ENCODE measurements around the gene ESR1. TPM values are rescaled to one million over a fixed set of nuclear protein-coding genes. Genes with fewer than 3 reads are reported as not detected.
"Not testable (repeated sequence)": the region's sequence is repeated elsewhere in the genome, so short reads cannot be mapped to it uniquely, and the experiment has no call there.

Gene ESR1
- total RNA-seq, 1 experiment from 2014 or later = 0.26 TPM

DNA sequence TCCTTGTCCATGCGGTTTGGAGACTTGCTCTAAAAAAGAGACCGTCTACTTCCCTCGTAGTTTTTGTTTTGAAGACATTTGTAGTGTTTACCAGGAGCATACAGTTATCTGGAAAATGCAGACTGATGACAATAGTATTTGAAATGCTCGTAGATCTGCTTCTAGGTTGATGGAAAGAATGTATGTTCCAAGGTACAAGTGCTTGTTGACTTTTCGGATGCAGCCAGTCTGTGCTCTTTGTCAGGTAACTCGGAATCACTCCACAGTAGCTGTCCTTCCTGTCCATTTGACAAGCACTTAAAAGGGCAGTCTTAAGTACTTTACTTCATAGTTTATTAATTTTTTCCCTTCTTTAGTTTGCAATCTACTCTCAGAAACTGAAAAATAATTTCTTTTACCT is 194.8 kb downstream of the ESR1 start:
- DNase-seq (ENCODE audit: low read depth, low spot score) = no peak
- in situ Hi-C loops (cut with HindIII; ENCODE audit: low pct_unique_long_range_greater_than_20kb, low sequenced_read_pairs) = no loop called here

DNA sequence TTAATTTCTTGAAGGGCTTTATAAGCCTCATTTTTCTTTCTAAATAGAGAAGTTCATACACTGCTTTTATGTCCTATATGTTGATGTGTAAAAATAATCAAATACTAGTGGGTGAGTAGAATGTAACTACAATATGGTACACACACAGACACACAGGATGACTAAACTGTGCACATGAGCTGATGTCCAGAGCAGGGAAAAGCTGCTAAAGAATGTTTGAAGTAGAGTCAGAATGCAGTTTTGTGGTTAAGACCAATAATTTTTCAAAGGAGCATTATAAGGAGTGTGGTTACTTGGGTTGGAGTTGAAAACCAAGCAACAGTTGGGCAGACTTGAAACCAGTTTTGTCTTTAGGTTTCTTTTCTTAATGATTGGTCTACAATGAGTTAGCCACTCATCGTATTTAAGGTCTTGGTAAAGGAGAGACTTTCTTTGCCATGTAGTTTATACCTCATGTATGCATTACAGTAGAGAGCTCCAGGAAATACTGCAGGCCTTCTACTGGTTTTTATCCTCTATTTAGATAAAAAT is 196.6 kb downstream of the ESR1 start:
- DNase-seq (ENCODE audit: low read depth, low spot score) = no peak
- in situ Hi-C loops (cut with HindIII; ENCODE audit: low pct_unique_long_range_greater_than_20kb, low sequenced_read_pairs) = no loop called here

DNA sequence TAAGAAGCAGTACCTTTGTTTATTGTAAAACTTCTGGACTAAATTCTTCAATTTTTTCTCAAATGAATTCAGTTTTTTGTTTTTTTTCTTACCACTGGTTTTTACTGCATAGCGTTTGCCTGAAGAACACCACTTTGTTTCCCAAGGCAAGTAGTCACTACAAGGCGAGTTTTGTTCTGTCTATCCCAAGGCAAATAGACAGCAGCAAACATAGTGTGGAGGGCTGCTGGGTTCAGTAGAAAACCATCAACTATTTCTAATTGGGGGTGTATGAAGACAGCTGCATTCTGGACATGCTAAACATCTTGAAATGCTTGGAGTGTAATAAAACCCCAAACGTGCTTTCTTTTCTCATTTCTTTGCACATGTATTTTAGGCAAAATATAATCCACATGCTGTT is 197.4 kb downstream of the ESR1 start:
- no peak for DNase-seq (ENCODE audit: low read depth, low spot score)
- in situ Hi-C loops (cut with HindIII; ENCODE audit: low pct_unique_long_range_greater_than_20kb, low sequenced_read_pairs) = no loop called here

DNA sequence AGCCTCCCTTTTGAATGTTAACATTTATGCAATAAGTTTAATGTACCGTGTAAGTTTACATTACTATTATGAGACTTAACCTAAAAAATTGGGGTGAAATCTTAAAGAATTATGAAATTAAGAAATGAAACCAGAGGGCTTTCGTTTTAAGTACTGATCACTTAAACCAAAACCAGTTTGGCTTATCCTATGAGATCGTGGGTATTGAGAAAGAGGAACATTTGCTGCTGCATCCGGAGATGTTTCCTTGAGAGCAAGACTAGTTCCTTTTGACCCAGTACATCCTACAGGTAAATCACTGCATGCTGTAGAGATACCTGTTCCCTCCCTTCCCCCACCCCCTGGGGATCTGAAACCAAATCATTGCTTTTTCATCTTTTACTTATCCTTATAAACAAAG is 201.3 kb downstream of the ESR1 start:
- no peak for DNase-seq (ENCODE audit: low read depth, low spot score)
- in situ Hi-C loops (cut with HindIII; ENCODE audit: low pct_unique_long_range_greater_than_20kb, low sequenced_read_pairs) = no loop called here

DNA sequence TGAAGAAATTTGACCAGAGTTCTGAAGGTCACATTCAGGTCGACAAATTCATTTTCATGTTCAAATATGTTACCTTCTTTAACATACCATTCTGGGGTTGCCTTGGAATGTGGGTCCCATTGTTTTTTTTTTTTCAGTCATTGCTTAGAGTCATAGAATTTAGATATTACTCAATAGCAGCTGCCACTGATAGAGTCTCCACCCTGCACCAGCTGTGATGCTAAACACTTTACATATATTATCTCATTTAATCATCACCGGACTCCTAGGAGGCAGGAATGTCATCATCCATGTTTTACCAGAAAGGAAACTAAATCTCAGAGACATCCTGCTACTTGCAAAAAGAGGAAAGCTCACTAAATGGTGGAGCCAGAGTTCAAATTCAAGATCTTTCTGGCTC is 204.7 kb downstream of the ESR1 start:
- DNase-seq (ENCODE audit: low read depth, low spot score) = no peak
- in situ Hi-C loops (cut with HindIII; ENCODE audit: low pct_unique_long_range_greater_than_20kb, low sequenced_read_pairs) = no loop called here

DNA sequence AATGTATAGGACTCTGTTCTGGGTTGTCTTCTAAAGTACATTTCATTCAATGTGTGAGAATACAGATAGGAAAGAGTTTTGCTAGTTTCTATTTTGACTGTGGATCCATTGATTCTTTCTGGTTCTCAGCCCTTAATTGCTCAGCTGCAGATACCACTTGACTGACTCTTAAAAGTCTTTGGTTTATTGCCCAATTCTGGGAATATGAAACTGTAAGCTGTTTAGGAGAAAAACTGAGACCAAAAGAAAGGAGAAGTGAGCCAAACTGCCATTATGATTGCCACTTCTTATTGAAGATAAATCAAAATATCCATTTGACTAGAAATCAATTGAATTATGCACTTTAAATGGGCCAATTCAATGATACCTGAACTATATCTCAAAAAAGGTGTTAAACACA is 211.4 kb downstream of the ESR1 start:
- no peak for DNase-seq (ENCODE audit: low read depth, low spot score)
- in situ Hi-C loops (cut with HindIII; ENCODE audit: low pct_unique_long_range_greater_than_20kb, low sequenced_read_pairs) = no loop called here

DNA sequence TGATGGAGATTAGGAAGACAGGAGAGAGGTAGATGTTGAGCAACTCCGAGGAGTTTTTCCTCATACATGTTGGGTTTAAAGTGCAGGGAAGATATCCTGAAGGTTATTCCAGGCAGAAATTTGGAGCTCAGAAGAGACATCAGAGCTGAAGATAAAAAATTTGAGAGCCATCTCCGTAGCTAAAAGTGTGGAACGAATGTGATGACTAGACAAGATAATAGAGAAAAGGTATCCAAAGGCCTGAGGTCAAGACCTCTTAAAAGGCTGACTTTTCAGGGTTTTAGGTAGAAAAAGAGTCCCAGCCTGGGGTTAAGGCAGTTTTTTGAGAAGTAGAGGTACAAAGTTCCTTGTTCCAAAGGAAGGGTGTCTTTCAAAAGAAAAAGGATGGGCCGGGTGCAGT is 214.8 kb downstream of the ESR1 start:
- in situ Hi-C loops (cut with HindIII; ENCODE audit: low pct_unique_long_range_greater_than_20kb, low sequenced_read_pairs) = no loop called here
- DNase-seq (ENCODE audit: low read depth, low spot score) = no peak

DNA sequence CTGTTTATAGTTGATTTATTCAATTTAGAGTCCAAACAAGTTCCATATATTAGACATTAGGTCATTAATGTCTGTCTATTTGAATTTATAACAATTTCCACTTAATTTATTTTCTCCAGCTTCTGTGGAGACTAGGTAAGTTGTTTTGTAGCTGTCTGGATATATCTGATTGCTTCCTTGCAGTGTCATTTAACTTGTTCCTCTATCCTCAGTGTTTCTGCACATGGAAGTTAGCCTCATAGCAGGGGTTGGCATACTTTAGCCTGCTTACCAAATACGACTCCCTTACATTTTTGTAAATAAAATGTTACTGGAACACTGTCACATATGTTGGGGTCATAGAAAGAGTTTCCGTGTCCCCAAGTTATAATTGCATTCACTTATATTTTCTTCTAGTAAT is 216.1 kb downstream of the ESR1 start:
- in situ Hi-C loops (cut with HindIII; ENCODE audit: low pct_unique_long_range_greater_than_20kb, low sequenced_read_pairs) = no loop called here
- DNase-seq (ENCODE audit: low read depth, low spot score) = no peak

DNA sequence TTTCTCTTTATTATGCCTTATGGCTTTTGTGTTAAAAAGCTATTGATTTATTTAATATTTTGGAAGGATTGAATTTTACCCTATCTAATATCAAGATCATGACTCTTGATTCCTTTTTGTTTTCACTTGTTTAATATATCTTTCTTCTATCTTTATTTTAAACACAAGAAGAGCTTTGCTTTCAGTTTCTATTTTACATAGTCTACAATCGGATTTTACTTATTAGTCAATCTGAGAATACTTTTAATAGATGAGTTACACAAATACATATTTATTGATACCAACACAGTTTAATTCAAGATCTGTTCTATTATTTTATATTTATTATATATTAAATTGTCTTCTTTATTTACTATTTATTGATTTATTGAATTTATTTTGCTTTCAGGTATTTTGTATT is 218.8 kb downstream of the ESR1 start:
- no peak for DNase-seq (ENCODE audit: low read depth, low spot score)

DNA sequence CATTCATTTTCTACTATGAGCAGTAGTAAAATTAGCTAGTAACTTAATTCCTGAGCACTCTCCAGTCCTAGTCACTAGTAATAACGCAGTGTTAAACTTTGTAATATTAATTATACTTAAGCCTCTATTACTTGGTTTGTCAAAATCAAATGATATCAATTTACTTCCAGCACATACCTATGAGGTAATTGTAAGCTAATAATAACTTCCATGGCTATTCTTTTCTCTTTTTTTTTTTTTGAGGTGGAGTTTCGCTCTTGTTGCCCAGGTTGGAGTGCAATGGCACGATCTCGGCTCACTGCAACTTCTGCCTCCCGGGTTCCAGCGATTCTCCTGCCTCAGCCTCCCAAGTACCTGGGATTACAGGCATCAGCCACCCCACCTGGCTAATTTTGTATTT is 219.3 kb downstream of the ESR1 start:
- DNase-seq (ENCODE audit: low read depth, low spot score); in situ Hi-C loops (cut with HindIII; ENCODE audit: low pct_unique_long_range_greater_than_20kb, low sequenced_read_pairs): not testable (repeated sequence)

More for the DNA sequence above, 218.8 kb downstream of the ESR1 start:
- in situ Hi-C loops (cut with HindIII; ENCODE audit: low pct_unique_long_range_greater_than_20kb, low sequenced_read_pairs) = no loop called here

DNA sequence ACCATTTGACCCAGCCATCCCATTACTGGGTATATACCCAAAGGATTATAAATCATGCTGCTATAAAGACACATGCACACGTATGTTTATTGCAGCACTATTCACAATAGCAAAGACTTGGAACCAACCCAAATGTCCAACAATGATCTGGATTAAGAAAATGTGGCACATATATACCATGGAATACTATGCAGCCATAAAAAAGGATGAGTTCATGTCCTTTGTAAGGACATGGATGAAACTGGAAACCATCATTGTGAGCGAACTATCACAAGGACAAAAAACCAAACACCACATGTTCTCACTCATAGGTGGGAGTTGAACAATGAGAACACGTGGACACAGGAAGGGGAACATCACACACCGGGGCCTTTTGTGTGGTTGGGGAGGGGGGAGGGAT is 226.3 kb downstream of the ESR1 start:
- in situ Hi-C loops (cut with HindIII; ENCODE audit: low pct_unique_long_range_greater_than_20kb, low sequenced_read_pairs); DNase-seq (ENCODE audit: low read depth, low spot score): not testable (repeated sequence)

DNA sequence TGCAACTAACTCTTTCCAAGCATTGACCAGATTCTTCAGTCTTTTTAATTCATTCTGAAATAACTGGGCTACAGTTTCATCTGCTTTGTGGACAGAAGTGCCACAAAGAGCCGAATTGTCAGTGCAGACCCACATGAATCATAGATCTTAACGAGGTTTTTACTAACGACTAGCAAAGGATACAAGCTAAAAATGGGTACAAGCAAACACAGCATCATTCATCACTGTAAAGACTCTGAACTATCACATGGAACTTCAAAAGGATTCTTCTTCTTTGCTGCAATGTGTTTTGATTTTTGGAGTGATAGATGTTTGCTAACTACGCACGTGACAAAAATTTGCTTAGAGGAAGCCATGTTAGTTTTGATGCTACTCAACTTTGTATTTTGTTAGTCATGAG is 227.1 kb downstream of the ESR1 start:
- in situ Hi-C loops (cut with HindIII; ENCODE audit: low pct_unique_long_range_greater_than_20kb, low sequenced_read_pairs) = no loop called here
- peak; percentile 53 for DNase-seq (ENCODE audit: low read depth, low spot score)

DNA sequence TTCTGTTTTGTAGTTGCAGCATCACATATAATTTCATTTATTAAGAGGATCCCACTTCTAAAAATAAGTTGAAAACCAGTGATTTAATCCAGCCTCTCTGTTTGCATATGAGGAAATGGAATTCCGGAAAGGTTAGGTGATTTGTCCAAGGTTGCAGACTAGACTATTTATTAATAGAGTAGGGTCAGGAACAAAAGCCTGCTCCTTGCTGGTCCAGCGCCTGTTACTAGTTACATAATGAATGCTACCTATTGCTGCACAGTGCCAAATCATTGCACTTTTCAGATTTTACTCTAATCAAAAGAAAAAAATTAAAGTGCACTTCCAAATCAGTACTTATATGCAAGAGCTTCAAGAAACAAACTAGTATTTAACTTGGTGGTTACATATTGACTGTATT is 238.6 kb downstream of the ESR1 start:
- in situ Hi-C loops (cut with HindIII; ENCODE audit: low pct_unique_long_range_greater_than_20kb, low sequenced_read_pairs) = no loop called here
- no peak for DNase-seq (ENCODE audit: low read depth, low spot score)

DNA sequence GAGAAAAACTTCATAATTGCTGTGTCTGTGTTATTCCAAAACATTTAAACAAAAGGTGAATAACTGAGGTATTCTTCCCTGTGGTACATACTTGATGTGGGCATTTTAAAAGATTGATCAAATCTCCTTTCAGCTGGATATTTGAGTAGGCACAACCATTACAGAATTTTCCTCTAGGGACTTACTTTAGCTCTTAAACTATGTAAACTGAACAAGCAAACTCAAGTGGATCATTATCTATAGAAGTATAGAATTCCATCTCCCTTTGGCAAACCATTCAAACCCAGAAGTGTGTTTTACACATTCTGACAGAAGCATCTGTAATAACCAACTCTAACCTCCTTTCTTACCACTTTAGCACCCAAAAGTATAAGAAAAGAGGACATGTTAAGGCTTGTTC is 241.4 kb downstream of the ESR1 start:
- in situ Hi-C loops (cut with HindIII; ENCODE audit: low pct_unique_long_range_greater_than_20kb, low sequenced_read_pairs) = no loop called here
- no peak for DNase-seq (ENCODE audit: low read depth, low spot score)

DNA sequence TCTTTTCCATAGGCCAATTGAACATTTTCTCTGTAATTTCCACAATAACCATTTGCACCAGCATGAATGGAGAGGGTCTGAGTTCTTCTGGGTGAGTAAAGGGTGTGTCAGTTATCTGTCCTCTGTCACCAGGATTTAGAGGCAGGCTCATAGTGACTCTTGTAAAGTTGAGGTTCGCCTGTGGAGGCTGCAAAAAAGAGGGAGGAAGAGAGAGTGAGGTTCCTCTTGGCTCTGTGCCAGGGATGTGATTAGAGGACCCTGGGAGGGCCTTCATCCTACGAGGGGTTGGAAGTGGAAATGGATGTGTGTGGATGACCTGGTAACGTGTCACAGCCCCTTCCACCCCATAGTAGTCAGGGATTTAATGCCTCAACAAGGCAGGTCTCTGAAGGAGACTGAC is 242.0 kb downstream of the ESR1 start:
- DNase-seq (ENCODE audit: low read depth, low spot score) = no peak
- in situ Hi-C loops (cut with HindIII; ENCODE audit: low pct_unique_long_range_greater_than_20kb, low sequenced_read_pairs) = no loop called here

DNA sequence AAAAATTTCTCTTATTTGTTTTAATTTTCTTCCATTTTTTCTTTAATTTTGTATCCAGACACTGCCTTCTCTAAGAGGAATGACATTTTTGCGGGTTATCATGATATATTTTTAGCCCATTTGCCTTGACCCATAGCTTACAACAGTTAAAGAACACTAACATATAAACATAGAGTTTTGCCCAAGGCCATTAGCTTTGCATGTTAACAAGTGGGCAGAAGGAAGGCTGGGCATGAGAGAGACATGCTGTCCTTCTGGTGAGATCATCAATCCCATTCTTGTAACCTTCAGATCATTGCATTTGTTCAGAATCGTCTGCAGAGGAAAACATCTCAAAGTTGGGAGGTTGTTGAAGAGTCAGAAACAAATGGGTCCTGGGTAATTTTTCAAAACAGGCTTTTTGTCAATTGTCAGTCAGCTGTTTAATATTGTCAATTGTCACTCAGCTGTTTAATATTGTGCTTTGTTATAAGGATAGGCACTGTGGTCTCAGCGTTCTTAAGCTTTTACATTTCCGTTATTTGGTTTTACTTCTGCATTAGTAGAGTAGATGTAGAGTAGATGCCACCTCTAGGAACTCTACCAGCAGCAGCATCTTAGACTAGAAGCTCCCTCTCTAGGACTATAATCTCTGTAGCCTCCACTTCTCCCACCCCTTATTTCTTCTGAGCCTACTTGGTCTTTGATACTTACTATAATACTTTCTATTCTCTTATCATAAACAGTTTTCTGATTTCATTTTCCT is 243.1 kb downstream of the ESR1 start:
- DNase-seq (ENCODE audit: low read depth, low spot score) = no peak
- in situ Hi-C loops (cut with HindIII; ENCODE audit: low pct_unique_long_range_greater_than_20kb, low sequenced_read_pairs) = no loop called here

DNA sequence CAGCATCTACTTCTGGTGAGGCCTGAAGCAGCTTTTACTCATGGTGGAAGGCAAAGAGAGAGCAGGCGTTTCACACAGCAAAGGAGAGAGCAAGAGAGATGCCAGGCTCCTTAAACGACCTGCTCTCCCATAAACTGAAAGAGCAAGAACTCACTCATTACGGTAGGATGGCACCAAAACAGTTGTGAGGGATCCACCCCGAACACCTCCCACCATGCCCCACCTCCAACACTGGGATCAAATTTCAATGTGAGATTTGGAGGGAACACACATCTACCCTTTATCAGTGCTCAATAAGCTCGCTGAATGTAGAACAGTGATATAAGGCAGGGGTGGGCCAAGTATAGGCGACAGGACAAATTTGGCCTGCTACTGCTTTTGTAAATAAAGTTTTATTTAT is 244.6 kb downstream of the ESR1 start:
- no peak for DNase-seq (ENCODE audit: low read depth, low spot score)
- in situ Hi-C loops (cut with HindIII; ENCODE audit: low pct_unique_long_range_greater_than_20kb, low sequenced_read_pairs) = no loop called here

DNA sequence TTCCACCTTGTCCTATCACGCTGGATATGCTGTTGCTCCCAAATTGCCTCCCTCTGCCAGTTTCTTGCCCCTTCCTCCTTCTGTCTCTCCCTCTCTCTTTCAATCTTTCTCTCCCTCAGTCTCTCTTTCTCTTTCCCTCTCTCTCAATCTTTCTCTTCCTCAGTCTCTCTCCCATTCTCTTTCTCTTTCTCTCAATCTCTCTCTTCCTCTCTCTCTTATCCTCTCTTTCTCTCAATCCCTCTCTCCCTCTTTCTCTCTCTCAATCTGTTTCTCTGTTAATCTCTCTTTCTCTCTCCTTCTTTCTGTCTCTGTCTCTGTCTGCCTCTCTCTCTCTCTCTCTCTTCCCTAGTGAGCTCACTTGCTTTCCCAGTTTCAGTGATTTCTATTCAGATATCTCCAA is 245.8 kb downstream of the ESR1 start:
- DNase-seq (ENCODE audit: low read depth, low spot score) = no peak
- in situ Hi-C loops (cut with HindIII; ENCODE audit: low pct_unique_long_range_greater_than_20kb, low sequenced_read_pairs) = no loop called here

DNA sequence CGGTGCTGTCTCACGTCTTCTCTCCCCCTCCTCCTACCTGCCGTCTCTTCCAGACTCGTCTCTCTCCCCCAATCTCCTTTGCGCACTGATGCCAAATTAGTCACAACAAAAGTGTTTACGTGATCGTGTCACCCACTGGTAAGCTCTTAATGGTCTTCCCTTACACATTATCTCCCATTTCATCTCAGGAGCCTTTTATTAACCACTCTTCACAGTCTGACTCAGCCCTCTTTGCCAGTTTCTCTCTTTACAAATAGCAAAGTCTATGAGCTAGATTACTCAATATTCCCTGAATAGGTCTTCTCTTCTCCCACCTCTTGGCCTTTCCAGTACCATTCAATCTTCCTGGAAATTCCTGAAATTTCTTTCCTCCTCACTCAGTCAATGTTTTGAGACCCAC is 247.0 kb downstream of the ESR1 start:
- DNase-seq (ENCODE audit: low read depth, low spot score) = no peak
- in situ Hi-C loops (cut with HindIII; ENCODE audit: low pct_unique_long_range_greater_than_20kb, low sequenced_read_pairs) = no loop called here

DNA sequence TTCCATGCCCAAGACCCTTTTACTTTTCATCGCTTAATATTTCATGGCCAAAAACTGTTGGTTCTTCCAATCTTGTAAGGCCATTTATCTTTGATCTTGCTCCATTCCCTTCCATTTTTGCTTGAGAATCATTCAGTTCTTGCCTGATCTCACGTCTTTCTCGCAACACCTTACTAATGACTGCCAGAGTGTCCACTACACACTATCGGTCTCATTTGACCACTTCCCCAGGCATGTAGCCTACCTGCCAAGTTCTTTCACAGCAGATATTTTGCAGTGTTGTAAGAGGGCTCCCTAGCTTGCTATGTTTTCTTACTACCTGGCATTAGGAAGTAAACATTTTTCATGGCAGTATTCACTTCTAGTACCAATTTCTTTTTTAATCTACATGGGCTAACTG is 248.0 kb downstream of the ESR1 start:
- in situ Hi-C loops (cut with HindIII; ENCODE audit: low pct_unique_long_range_greater_than_20kb, low sequenced_read_pairs) = no loop called here
- DNase-seq (ENCODE audit: low read depth, low spot score) = no peak

All from SK-MEL-5 (cell line).